GM19240 (cell line): Measurements from ENCODE around the gene CACNA1D.

Experiments
- DNase-seq: peaks from one replicate; pipeline ENCODE4 v3.0.0; 2011; ENCODE audit warnings: low spot score; ENCODE audit not compliant: insufficient read length

Gene CACNA1D

DNA sequence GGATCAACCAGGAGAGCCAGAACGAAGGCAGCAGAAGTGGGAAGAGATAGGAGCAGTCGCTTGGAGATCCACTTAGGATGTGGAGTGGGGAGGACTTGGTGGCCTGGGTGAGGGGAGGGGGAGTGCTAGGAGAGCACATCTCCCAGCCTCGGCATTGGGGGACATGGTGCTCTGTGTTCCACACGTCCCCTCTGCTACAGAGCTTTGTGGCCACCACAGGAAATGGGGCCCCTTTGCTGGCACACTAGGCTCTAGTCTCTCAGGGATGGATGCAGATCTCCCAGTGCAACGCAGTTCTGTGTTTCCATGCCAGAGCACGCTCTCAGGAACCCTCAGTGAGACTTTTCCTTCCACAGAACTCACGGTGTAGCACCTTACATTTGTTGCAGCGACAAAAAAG, 283.1 kb downstream of the CACNA1D start:
- DNase-seq: no peak

DNA sequence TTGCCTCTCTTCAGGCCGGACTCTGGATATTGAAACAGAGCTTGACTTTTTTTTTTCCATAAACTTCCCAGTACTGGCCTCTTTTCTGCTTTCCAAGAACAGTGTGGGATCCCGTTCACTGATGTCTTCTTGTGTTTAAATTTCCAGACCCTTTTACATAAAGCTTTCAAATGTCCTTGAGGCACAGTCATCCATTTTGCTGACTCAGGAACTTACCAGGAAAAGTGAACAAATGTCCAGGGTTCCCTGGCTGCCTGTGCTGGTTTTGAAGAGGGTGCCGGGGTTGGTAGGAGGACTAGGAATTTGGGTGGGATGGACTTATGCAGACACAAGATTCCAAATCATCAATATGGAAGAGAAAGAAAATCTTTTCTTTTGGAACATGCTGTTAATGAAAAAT, 283.7 kb downstream of the CACNA1D start:
- no peak for DNase-seq

DNA sequence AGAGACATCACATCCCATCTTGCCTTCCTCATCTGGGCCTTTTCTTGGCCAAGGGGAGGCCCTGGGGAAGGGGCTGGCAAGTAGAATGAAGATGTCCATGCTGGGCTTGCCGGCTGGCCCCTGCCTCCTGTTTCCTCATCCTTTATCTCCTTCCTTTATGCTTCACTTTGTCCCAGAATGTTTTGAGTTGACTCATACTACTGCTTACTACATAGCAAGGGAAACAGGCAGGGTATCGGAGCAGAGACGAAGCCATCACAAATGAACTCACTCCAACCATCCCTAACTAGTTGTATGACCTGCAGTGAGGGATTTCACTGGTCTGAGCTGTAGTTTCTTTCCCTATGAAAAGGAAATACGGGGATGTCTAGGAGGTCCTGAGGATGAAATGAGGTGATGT, 285.8 kb downstream of the CACNA1D start:
- no peak for DNase-seq

DNA sequence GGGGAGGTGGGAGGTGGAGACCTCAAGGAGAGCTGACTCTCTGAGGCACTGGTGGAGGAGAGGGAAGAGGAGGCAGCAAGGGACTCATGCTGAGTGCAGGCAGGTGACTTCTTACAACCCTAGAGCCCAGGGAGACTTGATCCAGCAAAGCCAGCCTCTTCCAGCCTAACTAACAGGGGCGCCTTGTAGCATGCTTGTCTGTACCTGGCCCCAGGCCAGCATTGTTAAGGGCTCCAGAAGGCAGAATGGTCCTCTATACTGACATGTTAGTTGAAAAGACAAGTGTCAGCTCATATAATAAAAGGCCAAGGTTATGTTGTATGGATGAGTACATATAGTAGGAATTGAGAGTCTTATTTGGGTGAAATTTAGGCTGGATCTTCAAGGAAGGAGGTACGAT, 286.4 kb downstream of the CACNA1D start:
- DNase-seq: no peak

DNA sequence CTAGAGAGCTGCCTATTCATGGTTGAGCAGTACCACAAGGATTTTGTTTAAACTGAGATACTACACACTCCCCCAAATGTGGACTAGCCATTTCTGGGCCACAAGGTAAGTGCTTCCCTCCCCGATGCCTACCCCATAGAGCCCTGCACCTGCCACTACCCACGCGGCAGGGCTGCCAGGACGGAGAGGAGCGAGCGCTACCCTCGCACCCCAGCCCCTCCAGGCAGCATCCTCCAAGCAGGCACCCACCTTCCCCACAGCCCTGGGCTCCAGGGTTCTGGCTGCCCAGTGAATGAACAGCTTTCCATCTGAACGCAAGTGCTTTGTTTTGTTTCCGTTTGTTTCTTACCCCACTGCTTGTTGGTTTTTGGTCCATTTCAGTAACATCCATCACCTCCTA, 292.6 kb downstream of the CACNA1D start:
- no peak for DNase-seq

DNA sequence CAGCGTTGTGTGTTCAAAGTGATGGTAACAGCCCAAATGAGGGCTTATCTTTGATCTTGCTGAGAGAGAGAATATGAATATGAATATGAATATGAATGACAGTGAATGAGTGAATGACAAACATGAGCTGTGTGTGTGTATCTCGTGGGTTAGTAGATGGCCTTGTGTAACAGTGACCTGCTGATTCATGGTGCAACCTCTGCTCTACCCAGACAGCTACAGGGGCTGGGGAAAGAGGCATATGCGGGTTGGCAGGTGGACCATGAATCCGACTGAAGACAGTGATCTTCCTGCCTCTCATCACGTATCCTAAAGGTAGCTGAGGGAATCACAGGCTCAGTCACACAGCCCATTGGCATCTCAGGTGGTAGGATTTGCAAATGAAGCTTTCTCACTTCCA, 293.6 kb downstream of the CACNA1D start:
- DNase-seq: no peak

DNA sequence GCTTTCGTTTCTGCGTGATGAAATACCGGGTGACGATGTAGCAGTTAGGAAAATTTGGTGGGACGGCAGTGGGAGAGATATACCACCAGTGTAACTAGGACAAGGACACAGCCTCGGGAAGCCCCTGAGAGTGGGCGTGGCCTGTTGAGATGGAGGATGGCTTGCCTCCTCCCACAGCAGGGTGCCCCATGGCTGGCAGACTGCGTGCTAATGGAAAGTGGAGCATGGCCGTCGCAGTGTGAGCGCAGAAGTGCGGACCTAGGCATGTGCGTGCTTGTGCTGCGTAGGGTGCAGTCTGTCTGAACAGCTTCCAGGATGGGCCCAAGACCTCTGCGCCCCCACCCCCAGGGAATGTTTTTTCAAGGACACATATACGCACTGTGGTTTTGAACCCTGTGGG, 295.0 kb downstream of the CACNA1D start:
- no peak for DNase-seq

DNA sequence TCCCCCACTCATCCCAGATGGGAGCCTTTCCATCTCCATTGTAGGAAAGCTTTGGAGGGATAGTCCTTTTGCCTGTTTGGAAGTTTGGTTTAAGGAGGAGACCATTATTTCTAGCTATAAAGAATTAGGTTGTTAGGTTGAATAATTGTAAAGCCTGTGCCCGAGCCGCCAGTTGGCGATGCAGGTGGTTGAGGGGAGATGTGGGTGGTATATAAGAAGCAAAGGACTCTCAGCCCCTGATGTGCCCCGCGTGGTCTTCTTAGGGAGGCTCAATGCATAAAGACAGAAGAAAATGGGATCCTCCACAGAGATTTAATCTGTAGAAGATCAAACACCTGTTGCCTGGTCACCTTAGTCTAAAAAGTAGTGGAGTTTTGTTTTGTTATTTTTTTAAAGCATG, 296.1 kb downstream of the CACNA1D start:
- DNase-seq: no peak

DNA sequence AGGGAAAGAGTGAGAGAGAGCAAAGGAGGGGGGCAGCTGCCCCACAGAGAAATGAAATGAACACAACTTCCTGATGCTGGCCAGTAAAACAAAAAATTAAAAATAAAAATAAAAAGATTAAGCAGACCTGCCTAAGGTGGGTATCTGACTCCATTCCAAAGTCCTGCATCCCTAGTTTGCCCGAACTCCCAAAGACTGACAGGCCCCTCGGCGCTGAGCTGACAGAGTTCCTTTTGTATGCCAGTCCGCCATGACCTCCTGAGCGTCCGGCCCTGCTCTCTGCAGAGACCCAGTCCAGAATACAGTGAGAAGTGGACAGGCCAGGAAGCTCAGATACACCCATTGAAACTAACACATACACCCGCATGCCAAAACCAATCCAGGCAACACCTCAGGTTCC, 296.9 kb downstream of the CACNA1D start:
- DNase-seq: no peak

DNA sequence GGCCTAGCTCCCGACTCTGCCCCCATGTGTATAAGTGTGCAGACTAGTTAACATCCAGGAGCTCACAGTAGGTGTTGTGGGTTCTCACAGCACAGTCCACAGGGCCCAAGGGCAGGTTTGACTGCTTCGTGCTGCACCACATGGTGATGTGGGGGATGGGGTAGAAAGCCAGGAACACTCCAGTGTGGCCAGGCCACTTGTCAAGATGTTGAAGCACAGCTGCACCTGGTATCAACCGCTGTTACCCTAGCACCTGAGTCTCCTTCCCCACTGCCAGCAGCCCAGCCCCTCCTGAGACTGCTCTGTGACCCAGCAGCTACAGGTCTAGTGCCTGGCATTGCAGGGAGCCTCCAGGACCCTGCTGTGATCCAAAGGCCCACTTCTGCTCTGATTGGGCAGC, 298.5 kb downstream of the CACNA1D start:
- no peak for DNase-seq

DNA sequence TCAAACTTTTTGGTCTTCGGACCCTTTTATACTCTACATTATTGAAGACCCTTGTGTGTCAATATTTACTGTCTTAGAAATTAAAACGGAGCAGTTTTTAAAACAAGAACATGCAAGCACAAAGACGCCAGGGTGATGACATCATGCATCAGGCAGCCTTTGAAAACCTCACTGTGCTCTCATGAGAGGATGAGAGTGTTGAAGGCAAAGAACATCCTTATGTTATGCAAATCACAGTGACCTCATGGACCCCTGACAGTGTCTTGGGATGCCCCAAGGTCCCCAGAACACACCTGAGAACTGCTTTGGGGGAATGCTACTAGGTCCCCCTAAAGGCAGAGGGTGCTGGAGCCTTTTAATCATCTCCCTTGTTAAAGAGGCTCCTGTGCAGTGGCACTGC, 300.2 kb downstream of the CACNA1D start:
- DNase-seq: no peak

DNA sequence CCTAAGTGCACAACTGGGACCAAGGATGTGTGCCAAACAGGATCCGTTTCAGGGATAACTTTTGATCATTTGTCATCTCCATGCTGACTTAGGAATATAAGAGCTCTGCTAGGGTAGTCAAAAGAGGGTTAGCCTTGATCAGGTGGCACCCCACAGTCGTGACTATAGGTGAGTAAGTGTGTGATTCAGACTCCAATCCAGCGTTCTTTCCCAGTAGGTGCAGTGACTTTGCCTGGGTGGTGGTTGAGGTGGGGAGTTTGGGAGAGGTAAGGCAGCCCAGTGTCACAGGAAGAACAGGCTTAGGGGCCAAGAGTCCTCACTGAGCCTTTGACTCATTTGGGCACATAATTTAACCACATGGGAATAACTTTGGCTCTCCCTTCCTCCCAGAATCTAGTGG, 300.8 kb downstream of the CACNA1D start:
- DNase-seq: no peak

DNA sequence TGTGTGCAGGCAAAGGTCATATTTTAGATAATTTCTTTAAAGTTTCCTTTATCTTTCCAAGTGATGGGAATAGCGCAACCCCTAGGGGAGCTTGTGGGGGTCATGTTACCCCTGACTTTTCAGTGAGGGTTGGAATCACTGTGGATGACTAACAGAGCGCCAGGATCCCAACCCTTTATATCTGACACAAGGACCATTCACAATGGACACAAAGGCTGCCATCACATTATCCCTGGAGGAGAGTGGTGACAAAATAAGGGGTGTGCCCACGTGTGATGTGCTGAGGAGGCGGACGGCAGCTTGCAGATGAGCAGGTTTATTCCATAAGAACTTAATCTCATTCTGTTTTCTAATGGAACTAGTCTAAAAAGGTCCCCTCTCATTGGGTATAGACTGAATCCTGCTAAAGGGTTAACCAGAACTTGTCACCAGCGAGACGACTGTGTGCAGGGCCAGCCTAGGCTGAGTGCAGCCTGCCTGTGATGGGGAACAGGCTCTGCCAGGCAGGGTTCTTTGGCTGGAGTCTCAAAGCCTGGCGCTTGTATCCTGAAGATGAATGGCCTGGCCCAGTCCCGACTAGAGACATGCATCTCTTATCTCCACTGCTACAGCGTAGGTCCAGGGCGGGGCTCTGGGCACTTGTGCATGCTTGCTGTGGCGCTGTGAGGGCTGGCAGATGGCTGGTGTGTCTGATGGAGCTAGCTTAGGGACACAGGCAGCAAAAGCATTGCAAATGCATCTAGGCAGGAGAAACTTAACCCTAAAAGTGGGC, 301.6 kb downstream of the CACNA1D start:
- no peak for DNase-seq

DNA sequence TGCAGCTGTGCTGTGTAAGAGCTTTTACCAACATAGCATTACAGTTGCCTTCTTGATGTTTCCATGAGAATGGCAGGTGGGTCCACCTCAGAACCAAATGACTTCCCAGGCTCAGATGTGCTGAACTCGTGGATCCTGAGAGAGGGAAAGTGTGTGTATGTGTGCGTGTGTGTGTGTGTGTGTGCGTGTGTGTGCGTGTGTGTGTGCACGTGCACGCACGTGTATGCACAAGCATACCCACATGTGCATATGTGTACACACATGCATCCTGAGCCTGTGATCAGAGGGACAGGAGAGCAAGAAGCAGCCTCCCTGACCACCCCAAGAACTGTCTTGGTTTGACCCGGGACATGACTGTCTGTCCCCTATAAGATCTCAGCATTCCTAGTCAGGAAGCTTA, 303.7 kb downstream of the CACNA1D start:
- DNase-seq: no peak

DNA sequence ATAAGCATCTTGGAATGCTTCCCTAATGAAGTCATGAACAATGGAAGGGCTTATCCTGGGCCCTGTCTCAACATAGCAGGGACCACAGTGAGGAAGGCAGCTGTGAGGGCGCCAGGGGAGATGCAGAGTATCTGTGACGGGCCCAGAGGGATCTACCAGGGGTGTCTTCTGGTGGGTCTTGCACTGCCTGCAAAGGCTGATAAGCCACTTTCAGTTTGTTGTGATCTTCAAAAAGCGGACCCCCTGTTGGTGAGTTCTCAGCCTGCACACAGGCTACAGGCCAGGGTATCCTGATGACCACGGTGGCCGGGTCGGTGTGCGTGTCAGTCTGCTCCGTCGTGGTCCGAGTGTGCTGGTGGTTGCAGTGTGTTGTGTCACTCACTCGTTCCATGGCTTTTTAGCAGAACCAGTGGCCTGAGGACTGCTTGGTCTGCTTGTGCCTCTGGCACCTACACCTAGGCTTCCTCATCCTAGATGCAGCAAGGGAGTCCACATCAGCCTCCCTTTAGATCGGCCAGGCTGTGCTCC, 305.0 kb downstream of the CACNA1D start:
- DNase-seq: no peak

DNA sequence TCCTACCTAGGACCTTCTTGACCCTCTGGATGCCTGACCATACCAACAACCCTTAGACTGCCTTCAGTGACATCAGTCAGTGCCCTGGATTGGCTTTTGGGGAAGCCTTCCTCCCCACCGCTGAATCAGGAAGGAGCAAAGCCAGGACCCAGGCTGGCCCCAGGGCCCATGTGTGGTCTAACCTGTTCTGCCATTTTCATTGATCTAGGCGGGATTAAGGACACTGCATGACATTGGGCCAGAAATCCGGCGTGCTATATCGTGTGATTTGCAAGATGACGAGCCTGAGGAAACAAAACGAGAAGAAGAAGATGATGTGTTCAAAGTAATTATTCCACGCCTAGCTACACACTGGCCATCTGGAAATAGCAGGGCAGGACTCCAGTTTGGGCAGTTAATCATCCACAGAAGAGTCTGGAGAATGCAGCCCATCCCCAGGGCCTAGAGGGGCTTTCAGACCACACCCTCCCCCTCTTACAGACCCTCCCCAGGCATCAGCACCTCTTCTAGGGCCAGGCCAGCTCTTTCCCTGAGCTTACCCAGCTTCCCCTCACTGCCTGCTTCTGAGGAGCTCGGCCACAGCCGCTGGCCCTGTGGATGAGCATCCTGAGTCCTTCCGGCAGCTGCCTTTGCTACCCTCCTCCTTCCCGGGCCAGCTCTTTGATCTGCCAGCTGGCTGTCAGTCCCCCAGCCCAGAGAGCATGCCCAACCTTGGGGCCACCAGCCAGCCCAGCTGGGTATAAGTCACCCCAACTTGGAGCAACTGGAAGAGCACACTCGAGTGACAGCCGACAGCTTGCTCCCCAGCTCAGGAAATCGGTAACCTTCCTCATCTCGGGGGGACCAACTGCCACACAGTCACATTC, 305.9 kb downstream of the CACNA1D start:
- DNase-seq: no peak

DNA sequence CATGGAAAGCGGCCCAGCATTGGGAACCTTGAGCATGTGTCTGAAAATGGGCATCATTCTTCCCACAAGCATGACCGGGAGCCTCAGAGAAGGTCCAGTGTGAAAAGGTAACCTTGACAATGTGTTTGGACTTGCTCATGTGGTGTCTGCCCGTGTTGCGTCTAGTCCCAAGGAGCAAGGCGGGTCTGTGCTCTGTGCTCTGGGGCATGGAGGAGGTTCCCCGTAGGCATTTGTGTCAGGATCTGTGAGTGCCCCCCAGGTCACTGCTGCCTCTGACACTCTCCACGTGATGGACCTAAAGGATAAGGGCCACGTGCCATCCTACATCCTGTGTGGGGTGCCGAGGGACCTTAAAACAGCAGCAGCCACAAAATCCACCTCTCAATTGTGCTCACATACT, 306.9 kb downstream of the CACNA1D start:
- DNase-seq: no peak

DNA sequence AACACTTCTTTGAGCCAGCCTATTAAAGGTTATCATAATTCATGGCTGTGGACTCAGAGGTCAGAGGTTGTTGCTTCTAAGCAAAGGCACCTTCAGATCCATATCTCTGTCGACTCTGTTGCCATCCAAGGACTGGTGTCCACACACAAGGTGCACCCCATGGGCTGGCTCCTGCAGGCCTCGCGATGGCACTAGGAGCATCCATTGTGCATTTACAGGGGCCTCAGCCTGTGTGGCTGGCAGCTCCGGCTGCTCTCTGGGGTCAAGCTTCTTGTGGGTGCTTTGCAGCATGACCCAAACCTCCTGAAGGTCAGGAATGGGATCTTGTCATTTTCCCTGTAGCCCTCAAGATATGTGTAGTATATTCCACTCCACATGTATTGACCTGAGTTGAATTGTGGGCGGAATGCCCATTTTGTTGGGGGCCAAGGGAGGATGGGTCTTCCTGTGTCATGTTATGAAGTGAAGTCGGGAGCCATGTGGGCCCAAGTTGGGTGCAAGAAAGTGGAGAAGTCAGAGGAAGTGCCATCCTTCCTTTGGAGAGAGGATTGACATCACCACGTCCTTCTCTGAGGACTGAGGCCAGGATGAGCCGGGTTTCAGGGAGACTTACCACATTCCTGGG, 308.0 kb downstream of the CACNA1D start:
- DNase-seq: no peak

DNA sequence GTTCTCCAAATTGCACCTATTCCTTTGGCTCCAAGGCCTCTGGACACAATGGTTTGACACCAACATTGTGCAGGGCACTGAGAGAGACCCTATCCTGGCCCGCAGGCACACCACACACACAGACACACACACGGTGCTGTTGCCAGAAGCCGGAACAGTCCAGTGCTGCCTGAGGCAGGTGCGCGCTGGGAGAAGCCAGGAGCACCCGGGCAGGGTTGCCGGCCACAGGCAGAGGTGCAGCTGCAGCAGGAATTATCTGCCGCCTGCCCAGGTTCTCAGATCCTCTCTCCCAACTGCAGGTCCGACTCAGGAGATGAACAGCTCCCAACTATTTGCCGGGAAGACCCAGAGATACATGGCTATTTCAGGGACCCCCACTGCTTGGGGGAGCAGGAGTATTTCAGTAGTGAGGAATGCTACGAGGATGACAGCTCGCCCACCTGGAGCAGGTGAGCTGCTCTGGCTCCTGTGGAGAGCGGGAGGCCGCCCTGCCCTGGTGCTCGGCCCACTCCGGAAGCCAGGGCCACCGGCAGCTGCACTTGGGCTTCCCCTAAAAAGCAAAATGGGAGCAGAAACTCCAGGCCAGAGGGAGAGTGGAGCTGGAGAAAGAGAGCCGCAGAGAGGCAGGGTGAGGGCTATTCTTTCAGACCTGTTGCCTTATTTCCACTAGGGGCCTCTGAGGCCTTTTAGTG, 308.9 kb downstream of the CACNA1D start:
- DNase-seq: no peak

DNA sequence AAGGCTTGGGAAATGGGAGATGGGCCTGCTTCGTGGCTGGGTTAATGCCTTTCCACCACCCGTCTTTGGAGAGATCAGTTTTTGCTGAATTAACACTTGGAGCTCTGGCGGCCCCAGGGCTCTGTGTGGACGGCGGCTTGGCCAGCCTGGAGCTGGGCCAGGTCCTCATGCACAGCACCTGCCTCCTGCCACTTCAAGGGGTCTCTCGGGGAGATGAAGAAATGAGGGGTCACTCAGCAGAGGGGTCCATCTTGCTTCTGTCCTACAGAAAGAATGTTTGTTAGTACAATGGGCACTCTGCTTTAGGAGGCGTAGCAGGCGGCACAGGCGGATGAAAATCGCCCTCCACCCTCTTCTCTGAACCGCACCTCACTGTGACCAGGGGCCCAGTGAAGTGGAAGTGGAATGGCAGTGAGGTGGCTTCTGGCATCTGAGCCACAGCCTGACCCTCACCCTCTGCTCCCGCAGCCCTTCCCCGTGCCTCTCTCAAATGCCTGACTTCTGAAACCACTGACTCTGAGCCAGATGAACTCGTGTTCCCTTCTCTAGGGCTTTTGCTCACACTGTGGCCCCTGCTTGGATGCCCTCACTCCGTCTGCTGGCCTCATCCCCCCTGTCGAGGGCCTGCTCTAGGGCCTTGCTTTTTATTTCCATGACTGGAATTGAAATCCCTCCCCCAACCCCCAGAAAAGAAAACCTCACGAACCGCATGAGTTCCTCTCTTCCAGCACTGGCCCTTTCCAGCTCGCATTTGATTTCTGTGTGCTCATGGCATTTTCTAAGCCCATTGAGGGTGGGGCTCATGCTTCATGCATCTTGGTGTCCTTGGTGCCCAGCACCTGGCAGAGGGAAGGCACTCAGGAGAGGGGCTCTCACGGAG, 309.6 kb downstream of the CACNA1D start:
- DNase-seq: no peak
